ENCODE measurements around the gene RNASEH2B.

Gene RNASEH2B

DNA sequence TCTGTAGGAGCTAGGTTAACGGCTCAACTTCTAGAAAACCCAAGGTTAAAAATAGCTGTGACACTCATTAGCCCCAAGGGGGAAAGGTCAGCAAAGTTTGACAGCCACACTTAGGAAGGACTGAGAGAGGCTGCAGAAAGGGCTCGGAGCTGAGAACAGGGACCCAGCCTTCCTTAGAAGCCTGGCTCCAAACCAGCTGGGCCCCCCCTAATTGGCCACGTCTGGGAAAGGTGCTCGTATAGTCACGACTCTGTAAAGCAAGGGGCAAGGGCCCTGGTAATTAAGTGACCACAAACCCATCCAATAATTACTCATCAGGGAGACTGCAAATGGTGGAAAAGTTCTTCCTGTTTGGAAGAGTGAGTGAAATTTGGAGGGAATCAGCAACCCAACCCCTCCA is 90.5 kb downstream of the RNASEH2B start:
- no peak for FAIRE-seq

GRCh38 chr13:51000571-51001260 is 91.1 kb downstream of the RNASEH2B start:
- no peak for FAIRE-seq

- no peak for FAIRE-seq
Measured at GRCh38 chr13:51001335-51001734, 91.7 kb downstream of the RNASEH2B start.

GRCh38 chr13:51002736-51003135 is 93.1 kb downstream of the RNASEH2B start:
- FAIRE-seq = no peak

DNA sequence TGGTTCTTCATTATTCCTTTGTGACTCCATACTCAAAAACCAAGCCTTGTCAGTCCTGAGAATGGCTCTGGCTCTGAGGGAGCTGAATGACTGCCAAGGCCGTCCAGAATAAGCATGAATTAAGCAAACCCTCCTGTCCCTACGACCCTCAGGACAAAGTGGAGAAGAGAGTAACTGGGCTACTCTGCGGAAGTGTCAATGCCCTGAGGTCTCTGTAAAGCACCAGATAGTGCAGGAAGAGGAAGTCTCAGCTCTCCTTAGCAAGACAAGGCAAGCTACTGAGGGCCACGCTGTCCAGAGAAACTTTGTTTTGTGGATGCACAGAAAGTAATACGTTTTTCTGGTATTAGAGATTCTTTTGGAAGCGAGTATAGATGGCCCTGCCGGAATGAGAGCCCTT is 94.1 kb downstream of the RNASEH2B start:
- no peak for FAIRE-seq

DNA sequence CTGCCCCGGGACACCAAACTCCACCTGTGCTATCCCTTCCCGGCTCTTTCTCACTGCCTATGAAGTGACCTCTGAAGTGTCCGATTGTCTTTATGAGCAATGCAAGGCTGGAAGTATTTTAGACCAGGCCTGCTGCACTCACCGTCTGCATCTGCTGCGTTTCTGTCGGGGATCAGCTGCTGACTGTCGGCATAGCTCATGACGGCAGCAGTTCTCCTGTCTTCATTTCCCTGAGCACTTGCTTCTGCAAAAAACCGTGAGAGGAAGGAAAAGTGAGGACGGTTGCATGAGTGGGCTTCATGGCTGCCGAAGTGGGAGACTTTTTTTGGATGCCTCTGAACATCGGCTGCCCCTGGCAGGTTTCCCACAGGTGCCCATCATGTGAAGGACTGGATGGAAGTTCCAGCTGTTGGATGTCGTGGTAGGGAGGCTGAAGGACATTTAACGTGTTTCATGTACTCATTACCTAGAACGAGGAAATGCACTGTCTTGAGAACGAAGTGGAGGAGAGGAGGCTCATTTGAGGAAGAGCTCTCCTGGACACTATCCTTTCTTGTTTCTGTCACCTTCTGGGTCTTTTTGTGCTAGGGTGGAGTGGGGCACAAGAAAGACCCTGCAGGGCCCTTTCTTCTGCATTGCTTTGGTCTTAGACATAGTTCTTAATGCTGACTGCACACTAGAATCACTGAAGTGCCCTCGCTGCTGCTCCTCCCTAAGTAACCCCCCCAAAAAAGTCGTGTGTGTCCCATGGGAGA is 94.7 kb downstream of the RNASEH2B start:
- no peak for FAIRE-seq

DNA sequence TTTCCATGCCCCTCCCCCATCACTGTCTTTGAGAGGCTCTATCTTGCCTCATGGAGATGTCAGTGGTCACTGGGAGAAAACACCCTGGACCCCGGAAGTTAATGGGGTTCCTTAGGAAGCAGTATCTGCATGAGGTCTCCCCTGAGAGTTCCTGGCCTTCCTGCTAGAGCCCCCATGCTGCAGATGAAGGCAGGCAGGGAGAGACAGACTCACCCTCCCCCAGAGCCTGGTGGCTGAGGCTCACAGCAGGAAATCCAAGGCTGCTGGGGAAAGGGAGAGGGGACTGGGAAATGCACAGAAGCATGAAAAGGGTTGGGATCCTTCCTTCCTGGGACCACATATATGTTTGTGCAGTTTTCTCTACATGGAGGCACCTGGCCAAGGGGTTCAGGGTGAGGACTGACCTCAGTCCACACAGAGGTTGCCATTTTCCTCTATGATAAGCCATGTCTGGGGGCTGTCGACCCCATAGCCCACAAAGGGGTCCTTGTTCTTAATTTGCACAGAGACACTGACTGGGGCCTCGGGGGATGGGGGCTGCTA is 95.4 kb downstream of the RNASEH2B start:
- FAIRE-seq = no peak

GRCh38 chr13:51005566-51005965 is 96.0 kb downstream of the RNASEH2B start:
- no peak for FAIRE-seq
